ENCODE measurements around the gene WDR74. TPM values are rescaled to one million over a fixed set of nuclear protein-coding genes. Genes with fewer than 3 reads are reported as not detected.

WDR74 gene
- 67.6 and 70.5 TPM in 2 replicates for total RNA-seq

DNA sequence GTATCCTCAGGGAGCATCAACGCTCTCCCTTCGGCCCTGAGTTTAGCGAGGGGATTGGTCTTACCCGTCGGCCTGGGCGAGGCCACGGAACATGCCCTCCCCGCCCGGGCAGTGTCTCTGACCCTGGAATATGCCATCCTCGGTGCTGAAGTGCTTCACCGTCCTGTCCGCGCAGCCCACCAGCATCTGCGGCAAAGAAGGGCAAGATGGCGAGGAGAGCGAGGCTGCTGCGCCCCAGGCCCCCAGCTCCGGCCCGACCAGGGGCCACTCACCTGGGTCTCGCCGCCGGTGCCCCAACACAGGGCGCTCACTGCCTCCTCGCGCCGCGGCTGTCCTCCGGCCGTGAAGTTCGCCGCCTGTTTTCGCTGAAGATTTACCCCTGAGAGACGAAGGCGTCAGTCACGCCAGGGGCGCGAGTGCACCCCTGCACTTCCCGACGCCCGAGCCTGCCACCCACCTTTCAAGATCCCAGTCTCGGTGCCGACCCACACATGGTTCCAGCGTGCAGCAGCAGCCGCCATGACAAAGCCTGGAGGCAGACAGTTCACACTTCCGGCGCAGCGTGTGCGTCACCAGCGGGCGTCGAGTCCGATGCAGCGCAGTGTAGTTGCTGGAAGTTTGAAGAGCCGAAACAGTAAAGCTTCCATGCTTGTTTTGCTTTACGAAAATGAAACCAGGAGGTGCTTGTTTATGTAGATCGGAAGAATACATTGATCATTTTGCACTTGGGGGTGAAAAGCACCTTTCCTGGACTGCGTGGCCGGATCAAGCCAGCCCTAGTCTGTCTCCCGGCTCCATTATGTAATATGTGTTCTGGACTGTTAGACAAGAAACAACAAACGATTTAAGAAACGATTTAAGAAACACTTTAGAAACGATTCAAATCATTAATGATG, at the start of gene WDR74:
TSS of gene WDR74 (minus strand) at position 541 of the 896 bp plus-strand sequence. CDS start at position 521, 20 bp downstream.

GRCh38 chr11:62880803-62881578, 41.6 kb upstream of the WDR74 start, which contains the start of gene SLC3A2:
Gene SLC3A2, plus strand, starts transcription at chr11:62880896. Its CDS starts 128 bp downstream, at chr11:62881024.

DNA sequence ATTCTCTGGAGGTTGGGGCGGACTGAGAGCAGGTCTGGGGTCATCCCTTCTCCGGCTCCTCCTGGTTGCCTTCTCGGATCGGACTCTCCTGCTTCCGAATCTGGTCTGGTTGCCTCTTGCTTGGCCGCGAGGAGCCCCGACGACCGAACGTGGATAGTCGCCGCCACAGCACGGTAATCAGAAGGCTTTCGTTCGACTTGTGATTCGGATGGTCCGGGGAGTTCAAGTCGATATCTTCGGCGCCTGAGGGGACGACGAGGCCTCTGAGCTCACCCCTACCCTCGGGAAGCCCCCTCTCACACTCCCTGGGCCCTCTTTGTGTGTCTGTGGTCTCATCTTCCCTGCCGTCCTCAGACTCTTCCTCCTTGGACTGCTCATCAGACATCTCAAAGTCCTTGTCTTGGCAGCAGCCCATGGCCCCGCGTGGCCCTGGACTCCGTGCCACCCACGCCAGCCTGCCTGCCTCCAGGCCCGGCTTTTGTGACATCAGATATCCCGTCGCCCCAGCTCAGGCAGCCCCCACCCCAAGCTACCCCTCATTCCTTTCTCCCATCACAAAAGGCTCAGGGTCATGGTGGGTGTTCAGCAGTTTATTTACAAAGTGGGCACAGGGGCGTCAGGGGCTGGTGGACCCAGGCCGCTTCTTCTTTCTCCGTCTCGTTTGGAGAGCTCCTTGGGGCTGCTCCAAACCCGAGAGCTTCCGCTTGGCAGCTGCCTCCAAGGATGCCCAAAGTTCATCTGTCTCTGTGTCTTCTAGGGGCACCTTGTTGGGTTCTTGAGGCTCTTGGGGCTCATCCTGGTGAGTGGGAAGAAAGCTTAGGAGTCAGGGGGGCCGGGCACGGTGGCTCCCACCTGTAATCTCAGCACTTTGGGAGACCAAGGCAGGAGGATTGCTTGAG, 6.8 kb downstream of the WDR74 start, which contains the start of gene TEX54:
TSS of gene TEX54 (minus strand) at position 506 of the 899 bp plus-strand sequence.

DNA sequence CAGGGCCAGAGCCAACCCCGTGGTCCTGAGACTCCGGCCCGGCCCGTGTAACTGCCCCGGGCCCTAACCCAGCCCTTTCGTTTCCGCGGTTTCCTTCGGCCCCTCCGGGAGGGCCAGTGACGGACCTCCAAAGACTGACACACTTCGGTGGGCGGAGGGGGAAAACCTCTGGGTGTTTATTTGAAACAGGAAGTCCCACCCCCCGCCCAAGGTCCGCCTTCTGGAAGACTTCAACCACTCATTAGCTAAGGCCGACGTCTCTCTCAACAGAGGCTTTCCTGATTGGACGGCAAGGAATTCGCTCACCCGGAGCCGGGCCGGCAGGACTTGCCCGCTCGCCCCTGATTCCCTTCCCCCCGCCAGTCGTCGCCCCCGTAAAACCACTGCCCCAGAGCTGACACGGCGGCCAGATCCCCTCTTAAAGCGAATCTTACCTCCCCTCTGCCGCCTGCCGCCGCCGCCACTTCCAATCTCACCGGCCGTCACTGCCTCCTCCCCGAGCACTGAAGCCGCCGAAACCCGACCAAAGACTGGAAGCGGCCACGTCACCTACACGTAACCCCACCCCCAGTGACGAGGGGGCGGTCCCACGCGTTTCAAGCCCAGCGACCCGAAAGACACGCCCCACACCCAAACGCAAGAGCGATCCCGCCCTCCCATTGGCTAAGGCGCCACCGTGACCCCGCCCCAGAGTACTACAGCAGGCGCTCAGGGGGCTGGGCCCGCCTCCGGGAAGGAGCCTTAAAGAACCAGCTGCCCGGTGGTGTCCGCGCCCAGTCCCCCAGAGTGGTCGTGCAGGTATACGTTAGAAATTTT, 7.7 kb downstream of the WDR74 start, which contains the start of gene STX5:
TSS of gene STX5 (minus strand) at position 532 of the 816 bp plus-strand sequence. CDS start 808 bp downstream, outside the sequence.

DNA sequence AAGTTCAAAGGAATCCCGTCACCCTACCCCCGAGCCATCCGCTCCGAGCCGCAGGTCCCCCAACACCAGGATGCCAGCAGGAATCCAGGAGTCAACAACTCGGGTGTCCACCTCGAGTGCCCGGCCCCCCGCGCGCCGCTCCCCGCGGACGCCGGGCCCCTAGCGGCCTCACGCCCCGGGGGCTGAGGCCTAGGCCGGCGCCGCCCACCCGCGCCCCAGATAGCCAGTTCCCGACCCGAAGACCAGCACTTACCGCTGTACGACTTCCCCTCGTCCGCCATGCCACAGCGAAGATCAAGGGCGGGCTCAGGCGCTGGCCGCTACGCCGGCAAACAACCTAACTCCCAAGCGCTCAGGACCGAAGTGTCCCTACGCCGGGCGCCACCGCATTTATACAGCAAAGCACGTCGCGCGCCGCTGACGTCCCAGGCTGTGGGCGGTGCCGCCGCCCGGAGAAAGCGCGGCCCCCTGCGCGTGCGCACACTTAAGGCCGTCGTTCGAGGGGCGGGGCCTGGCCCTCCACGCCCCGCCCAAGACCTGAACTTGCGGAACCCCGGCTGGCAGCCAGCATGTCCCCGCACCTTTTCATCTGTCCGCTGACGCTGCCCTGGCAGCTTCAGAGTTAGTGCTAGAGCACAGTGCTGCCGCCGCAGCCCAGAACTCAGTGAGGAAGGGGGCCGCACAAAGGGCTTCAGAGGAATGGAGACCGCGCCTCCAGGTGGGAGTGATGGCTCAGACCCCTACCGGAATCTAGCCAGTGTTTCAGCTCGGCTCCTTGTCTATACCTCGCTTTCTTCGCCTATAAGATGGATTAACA, 34.1 kb downstream of the WDR74 start, which contains the start of gene NXF1:
TSS of gene NXF1 (minus strand) at position 365 of the 817 bp plus-strand sequence. CDS start at position 281, 84 bp downstream.

GRCh38 chr11:62791501-62792201, 47.7 kb downstream of the WDR74 start, which contains the start of gene TMEM223:
Gene TMEM223, minus strand, starts transcription at chr11:62792006. Its CDS starts 12 bp downstream, at chr11:62791994.

GRCh38 chr11:62787005-62787759, 52.2 kb downstream of the WDR74 start, which contains the start of gene TMEM179B:
Gene TMEM179B, plus strand, starts transcription at chr11:62787402. Its CDS starts 30 bp downstream, at chr11:62787432.

Other genes starting within 250 kb of the WDR74 start
- 10.3 and 12.6 TPM in 2 replicates for gene TUT1, start 248.1 kb downstream of the WDR74 start, total RNA-seq
- gene MTA2, start 237.7 kb downstream of the WDR74 start, total RNA-seq, result 126 and 159 TPM in 2 replicates
- gene EML3, start 226.8 kb downstream of the WDR74 start, total RNA-seq, result 20.8 and 25.4 TPM in 2 replicates
- gene ROM1, start 226.3 kb downstream of the WDR74 start, total RNA-seq, result 1.7 and 3.5 TPM in 2 replicates
- gene B3GAT3, start 217.6 kb downstream of the WDR74 start, total RNA-seq, result 30.2 and 30.4 TPM in 2 replicates
- gene GANAB, start 193.0 kb downstream of the WDR74 start, total RNA-seq, result 146 and 160 TPM in 2 replicates
- 30.6 and 31.7 TPM in 2 replicates for gene INTS5, start 186.3 kb downstream of the WDR74 start, total RNA-seq
- gene C11orf98, start 174.4 kb downstream of the WDR74 start, total RNA-seq, result 85.8 and 91.6 TPM in 2 replicates
- gene CSKMT, start 174.3 kb downstream of the WDR74 start, total RNA-seq, result 9.3 and 14.3 TPM in 2 replicates
- gene UQCC3, start 167.9 kb downstream of the WDR74 start, total RNA-seq, result 18.9 and 26.7 TPM in 2 replicates
- 2.3 and 5.2 TPM in 2 replicates for gene LBHD1, start 167.3 kb downstream of the WDR74 start, total RNA-seq
- 122 and 144 TPM in 2 replicates for gene UBXN1, start 160.5 kb downstream of the WDR74 start, total RNA-seq
- gene LRRN4CL, start 150.1 kb downstream of the WDR74 start, total RNA-seq, result 0.09 and 0.28 TPM in 2 replicates
- gene BSCL2, start 132.2 kb downstream of the WDR74 start, total RNA-seq, result 59.5 and 69.4 TPM in 2 replicates
- not detected in 2 replicates for gene GNG3, start 131.9 kb downstream of the WDR74 start, total RNA-seq
- 9.7 and 12.8 TPM in 2 replicates for gene HNRNPUL2, start 112.1 kb downstream of the WDR74 start, total RNA-seq
- 10.0 and 17.7 TPM in 2 replicates for gene TTC9C, start 111.1 kb downstream of the WDR74 start, total RNA-seq
- gene ZBTB3, start 85.4 kb downstream of the WDR74 start, total RNA-seq, result 4.2 and 10.2 TPM in 2 replicates
- 115 and 116 TPM in 2 replicates for gene POLR2G, start 78.0 kb downstream of the WDR74 start, total RNA-seq
- gene TAF6L, start 68.2 kb downstream of the WDR74 start, total RNA-seq, result 18.2 and 18.3 TPM in 2 replicates
- gene TMEM179B, start 52.2 kb downstream of the WDR74 start, total RNA-seq, result 56.6 and 63.5 TPM in 2 replicates
- 23.5 and 27.9 TPM in 2 replicates for gene TMEM223, start 47.6 kb downstream of the WDR74 start, total RNA-seq
- 33.6 and 34.0 TPM in 2 replicates for gene NXF1, start 34.1 kb downstream of the WDR74 start, total RNA-seq
- 18.2 and 25.3 TPM in 2 replicates for gene STX5, start 7.5 kb downstream of the WDR74 start, total RNA-seq
- not detected in 2 replicates for gene TEX54, start 6.7 kb downstream of the WDR74 start, total RNA-seq
- 327 and 333 TPM in 2 replicates for gene SLC3A2, start 41.3 kb upstream of the WDR74 start, total RNA-seq
- gene CHRM1, start 81.8 kb upstream of the WDR74 start, total RNA-seq, result not detected in 2 replicates
- not detected in 2 replicates for gene SLC22A6, start 145.4 kb upstream of the WDR74 start, total RNA-seq
- not detected in 2 replicates for gene SLC22A8, start 176.3 kb upstream of the WDR74 start, total RNA-seq